Measurements from ENCODE around the gene MBTPS1. TPM values are rescaled to one million over a fixed set of nuclear protein-coding genes. Genes with fewer than 3 reads are reported as not detected.

The MBTPS1 gene
- total and polyA plus RNA-seq, 3 donors from 2014 or later, result 59.0 to 122 (median 104) TPM

DNA sequence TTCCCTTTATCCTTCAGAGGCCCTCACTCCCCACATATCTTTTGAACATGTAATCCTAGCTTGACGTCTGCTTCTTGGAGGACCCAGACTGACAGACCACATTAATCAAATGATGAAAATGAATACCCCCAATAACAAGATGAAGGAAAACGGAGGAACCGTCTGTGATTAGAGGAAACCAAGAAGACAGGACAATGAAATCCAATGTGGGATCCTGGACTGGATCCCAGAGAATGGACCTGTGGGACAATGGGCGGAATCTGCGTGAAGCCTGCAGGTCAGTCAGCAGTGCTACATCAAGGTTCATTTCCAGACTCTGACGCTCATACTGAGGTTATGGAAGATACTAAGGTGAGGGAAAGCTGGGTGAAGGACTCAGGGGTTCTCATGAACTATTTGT is 35.9 kb downstream of the MBTPS1 start:
- Histone ChIP-seq H3K27me3 (no peaks in the 10 kb centered on the region), H3K9me3 (no peaks in the 10 kb centered on the region), H3K4me3 (no peak overlapping the region), H3K27ac (no peak overlapping the region), H3K4me1 (peaks cover 25% of the 10 kb centered on the region), H3K36me3 (ENCODE audit: low read depth, missing control alignments) (no peaks in the 10 kb centered on the region)
- TF ChIP-seq, protein P1, sequence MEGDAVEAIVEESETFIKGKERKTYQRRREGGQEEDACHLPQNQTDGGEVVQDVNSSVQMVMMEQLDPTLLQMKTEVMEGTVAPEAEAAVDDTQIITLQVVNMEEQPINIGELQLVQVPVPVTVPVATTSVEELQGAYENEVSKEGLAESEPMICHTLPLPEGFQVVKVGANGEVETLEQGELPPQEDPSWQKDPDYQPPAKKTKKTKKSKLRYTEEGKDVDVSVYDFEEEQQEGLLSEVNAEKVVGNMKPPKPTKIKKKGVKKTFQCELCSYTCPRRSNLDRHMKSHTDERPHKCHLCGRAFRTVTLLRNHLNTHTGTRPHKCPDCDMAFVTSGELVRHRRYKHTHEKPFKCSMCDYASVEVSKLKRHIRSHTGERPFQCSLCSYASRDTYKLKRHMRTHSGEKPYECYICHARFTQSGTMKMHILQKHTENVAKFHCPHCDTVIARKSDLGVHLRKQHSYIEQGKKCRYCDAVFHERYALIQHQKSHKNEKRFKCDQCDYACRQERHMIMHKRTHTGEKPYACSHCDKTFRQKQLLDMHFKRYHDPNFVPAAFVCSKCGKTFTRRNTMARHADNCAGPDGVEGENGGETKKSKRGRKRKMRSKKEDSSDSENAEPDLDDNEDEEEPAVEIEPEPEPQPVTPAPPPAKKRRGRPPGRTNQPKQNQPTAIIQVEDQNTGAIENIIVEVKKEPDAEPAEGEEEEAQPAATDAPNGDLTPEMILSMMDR (IDR thresholded peaks at IDR 0.05), result no peak
- TF ChIP-seq POLR2A (IDR thresholded peaks at IDR 0.05), result no peak
- no peak for DNase-seq
- intact Hi-C loops (cut with DNase I; ENCODE audit: low total_unique reads), result no loop called here
- 65 to 75% methylated on average over 6 of the region's 6 CpGs for WGBS, 2 donors

DNA sequence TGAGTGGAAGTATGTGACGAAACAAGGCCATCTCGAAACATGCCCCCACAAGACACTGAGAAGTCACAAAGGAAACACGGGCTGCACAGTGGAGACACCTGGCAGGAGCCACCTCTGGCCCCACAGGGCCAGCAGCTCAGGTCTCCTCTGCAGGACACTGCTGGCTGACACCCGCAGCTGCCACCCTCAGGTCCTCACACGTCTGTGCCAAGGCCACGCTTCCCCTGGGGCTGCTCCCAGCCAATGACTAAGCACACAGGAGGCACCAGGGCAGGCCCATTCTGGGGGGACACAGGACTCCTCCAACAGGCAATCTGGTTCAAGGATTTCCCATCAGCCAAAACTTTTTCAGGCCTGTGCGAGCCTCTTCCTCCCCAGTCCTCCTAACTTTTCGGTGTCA is 36.4 kb downstream of the MBTPS1 start:
- H3K36me3 ChIP-seq (ENCODE audit: low read depth, missing control alignments), result no peaks in the 10 kb centered on the region
- H3K4me3 ChIP-seq, result no peak overlapping the region
- no peaks in the 10 kb centered on the region for H3K27me3 ChIP-seq
- intact Hi-C loops (cut with DNase I; ENCODE audit: low total_unique reads), result no loop called here
- WGBS, 2 donors, result 75 to 83% methylated on average over 8 of the region's 8 CpGs
- DNase-seq, result no peak
- H3K9me3 ChIP-seq, result no peaks in the 10 kb centered on the region
- H3K4me1 ChIP-seq, result peaks cover 21% of the 10 kb centered on the region
- H3K27ac ChIP-seq, result no peak overlapping the region
- TF ChIP-seq POLR2A (IDR thresholded peaks at IDR 0.05), result no peak
- TF ChIP-seq, protein P1 (IDR thresholded peaks at IDR 0.05), result no peak

DNA sequence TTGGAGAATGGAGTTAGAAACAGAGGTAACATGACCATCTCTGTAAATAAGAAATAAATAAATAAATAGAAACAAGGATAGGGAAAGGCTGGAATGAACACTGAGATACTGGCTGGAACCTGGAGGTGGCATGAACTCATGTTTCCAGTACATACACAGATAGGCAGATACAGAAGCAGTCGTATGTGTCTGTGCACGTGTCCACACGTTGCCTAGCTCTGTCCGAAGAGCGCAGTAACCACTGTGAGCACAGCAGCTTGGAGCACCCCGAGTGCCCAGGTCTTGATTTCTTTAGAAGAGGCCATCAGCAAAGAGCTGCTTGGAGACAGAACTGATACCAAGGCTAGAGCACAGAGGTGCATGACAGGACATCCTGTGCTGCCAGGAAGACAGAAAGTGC is 37.1 kb downstream of the MBTPS1 start:
- Histone ChIP-seq H3K27ac (no peak overlapping the region), H3K27me3 (no peaks in the 10 kb centered on the region), H3K4me3 (no peak overlapping the region), H3K36me3 (ENCODE audit: low read depth, missing control alignments) (no peaks in the 10 kb centered on the region), H3K4me1 (peaks cover 15% of the 10 kb centered on the region), H3K9me3 (no peaks in the 10 kb centered on the region)
- WGBS, 2 donors, result 69 to 76% methylated on average over 6 of the region's 6 CpGs
- intact Hi-C loops (cut with DNase I; ENCODE audit: low total_unique reads), result no loop called here
- TF ChIP-seq, protein P1 (IDR thresholded peaks at IDR 0.05), result no peak
- no peak for TF ChIP-seq POLR2A (IDR thresholded peaks at IDR 0.05)
- no peak for DNase-seq

DNA sequence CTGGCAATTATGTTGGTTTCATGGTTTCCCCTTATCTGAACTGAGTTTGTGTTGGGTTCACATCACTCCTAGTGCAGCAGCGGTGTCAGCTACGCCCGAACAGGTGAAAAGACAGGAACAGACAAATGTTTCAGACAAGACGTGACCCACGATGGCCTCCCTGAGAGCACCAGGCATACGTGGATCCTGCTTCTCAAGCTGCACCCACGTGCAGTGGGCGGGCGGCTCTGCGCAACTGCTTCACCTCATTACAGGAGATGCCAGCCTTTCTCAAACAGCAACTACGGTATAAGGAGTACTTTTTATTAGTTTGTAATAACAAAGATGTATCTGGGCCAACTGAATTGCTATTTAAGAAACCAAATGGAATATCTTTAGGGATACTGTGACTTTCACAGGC is 41.4 kb downstream of the MBTPS1 start:
- intact Hi-C loops (cut with DNase I; ENCODE audit: low total_unique reads), result no loop called here
- H3K27ac ChIP-seq, result no peak overlapping the region
- TF ChIP-seq, protein P1 (IDR thresholded peaks at IDR 0.05), result no peak
- no peak for TF ChIP-seq POLR2A (IDR thresholded peaks at IDR 0.05)
- H3K4me3 ChIP-seq, result no peak overlapping the region
- WGBS, 2 donors, result 91 to 95% methylated on average over 11 of the region's 11 CpGs
- H3K9me3 ChIP-seq, result no peaks in the 10 kb centered on the region
- H3K4me1 ChIP-seq, result no peaks in the 10 kb centered on the region
- DNase-seq, result no peak
- H3K27me3 ChIP-seq, result no peaks in the 10 kb centered on the region
- no peaks in the 10 kb centered on the region for H3K36me3 ChIP-seq (ENCODE audit: low read depth, missing control alignments)

DNA sequence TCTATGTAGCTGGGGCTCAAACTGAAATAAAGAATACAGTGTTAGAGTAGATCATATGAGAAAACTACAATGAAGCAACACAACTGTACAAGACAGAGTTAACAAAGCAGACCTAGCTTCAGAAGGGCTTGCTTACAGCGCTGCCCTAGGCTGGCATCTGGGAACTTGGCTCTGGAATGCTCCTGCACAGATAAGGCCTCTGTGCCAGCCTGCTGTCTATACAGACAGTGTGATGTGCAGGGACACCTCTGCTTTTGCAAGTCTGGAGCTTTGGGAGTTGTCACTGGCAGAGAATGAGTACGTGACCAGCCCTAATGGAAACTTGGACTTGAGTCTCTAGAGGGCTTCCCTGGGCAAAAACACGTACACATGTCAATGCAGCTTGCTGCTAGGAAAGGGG is 42.0 kb downstream of the MBTPS1 start:
- no peaks in the 10 kb centered on the region for H3K27me3 ChIP-seq
- no peak overlapping the region for H3K4me3 ChIP-seq
- no peak overlapping the region for H3K27ac ChIP-seq
- no peak for TF ChIP-seq POLR2A (IDR thresholded peaks at IDR 0.05)
- TF ChIP-seq, protein P1 (IDR thresholded peaks at IDR 0.05), result no peak
- intact Hi-C loops (cut with DNase I; ENCODE audit: low total_unique reads), result no loop called here
- H3K4me1 ChIP-seq, result no peaks in the 10 kb centered on the region
- 82 to 83% methylated on average over 3 of the region's 3 CpGs for WGBS, 2 donors
- H3K9me3 ChIP-seq, result no peaks in the 10 kb centered on the region
- no peak for DNase-seq
- no peaks in the 10 kb centered on the region for H3K36me3 ChIP-seq (ENCODE audit: low read depth, missing control alignments)
